ENCODE data around the gene KCNQ2.
A peak's percentile ranks its signal among the peaks of the same experiment; 100 is the strongest.

Gene KCNQ2

GRCh38 chr20:63361519-63362435 lies 110.7 kb downstream of the KCNQ2 start:
- Mint-ChIP-seq H3K4me1 (peaks cover 8% of the 10 kb centered on the region), H3K9me3 (no peaks in the 10 kb centered on the region), H3K4me3 (no peak overlapping the region), H3K27ac (no peak overlapping the region), H3K36me3 (no peaks in the 10 kb centered on the region)
- DNase-seq (ENCODE audit: low spot score in 2 of 2) = no peak
- ATAC-seq = peak; percentile 11

DNA sequence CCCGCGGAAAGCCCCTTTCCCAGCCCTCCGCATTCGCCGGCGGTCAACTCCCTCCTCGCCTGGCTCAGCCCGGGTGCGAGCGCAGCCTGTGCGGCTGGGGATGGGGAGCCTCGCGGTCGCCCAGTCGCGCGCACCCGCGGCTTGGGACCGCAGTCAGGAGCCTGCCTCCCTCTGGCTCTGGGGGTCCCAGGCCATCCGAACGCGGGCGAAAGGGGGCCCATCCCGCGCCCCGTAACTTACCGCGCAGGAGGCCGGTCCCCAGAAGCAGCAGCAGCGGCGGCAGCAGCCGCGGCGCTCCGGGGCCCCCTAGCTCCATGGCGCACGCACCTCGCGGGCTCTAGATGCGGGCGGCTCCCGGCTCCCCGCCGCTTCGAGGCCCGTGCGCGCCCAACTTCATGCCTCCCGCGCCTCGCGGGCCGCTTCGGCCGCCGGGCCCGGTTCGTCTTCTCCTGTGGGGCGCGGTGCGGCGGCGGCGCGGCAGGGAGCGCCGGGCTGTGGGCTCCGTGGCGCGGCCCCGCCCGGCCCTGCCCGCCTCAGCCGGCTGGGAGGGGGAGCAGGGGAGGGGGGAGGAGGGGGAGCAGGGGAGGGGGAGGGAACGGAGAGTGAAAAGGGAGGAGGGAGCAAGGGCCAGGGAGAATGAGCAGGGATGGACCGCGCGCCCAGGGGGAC lies 111.5 kb downstream of the KCNQ2 start, which contains the start of gene CHRNA4:
TSS of gene CHRNA4 (minus strand) at position 500 of the 669 bp plus-strand sequence. CDS start at position 316, 184 bp downstream.
- no peak for ATAC-seq
- no peak within 1 kb of the TSS for H3K27ac Mint-ChIP-seq
- no peaks in the 10 kb centered on the region for H3K36me3 Mint-ChIP-seq

DNA sequence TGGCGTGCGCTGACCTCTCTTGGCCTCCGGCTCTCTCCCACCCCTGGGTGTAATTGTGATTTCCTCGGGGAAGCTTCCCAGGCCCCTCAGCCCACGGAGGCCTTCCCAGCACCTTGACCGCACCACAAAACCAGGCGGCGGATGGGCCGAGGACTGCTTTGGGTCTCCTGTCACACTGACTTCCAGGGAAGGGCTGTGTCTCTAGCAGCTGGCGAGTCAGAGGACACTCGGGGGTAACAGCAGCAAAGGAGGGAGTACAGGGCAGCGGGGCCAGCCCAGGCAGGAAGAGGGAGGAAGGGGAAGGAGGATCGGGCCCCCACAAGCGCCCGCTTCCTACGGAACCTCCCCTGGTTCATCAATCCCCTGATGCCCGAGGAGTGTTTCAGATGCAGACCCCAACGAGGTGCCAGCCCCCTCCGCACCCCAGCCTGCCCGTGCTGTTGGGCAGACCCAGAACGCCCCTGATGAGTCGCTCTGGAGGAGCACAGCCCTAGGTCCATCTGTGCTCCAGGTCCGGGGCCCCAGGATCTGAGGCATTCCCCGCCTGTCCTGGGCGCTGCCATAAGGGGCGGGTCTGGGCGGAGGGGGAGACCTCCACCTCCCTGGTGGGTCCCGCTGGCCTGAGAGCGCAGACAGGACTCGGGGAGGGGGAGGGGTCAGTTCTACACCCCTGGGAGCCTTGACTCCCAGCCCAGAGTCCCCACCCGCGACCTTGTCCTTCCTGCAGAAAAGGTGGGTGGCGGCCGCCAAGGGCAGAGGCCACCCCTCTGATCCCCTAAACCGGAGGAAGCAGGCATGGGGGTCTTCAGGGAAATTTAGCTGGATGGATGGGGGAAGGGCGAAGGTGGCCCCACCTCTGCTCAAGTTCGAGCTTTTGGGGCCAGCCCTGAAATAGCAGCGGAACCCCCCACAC lies 112.3 kb downstream of the KCNQ2 start:
- ATAC-seq (no peak), DNase-seq (ENCODE audit: low spot score in 2 of 2) (no peak)
- Mint-ChIP-seq H3K4me1 (peaks cover 8% of the 10 kb centered on the region), H3K4me3 (no peak overlapping the region), H3K36me3 (no peaks in the 10 kb centered on the region), H3K9me3 (no peaks in the 10 kb centered on the region), H3K27ac (no peak overlapping the region)

More for the DNA sequence above, 111.5 kb downstream of the KCNQ2 start, which contains the start of gene CHRNA4:
- Mint-ChIP-seq H3K4me1 (peaks cover 8% of the 10 kb centered on the region), H3K9me3 (no peaks in the 10 kb centered on the region), H3K4me3 (no peak within 1 kb of the TSS)
- DNase-seq (ENCODE audit: low spot score in 2 of 2) = no peak

DNA sequence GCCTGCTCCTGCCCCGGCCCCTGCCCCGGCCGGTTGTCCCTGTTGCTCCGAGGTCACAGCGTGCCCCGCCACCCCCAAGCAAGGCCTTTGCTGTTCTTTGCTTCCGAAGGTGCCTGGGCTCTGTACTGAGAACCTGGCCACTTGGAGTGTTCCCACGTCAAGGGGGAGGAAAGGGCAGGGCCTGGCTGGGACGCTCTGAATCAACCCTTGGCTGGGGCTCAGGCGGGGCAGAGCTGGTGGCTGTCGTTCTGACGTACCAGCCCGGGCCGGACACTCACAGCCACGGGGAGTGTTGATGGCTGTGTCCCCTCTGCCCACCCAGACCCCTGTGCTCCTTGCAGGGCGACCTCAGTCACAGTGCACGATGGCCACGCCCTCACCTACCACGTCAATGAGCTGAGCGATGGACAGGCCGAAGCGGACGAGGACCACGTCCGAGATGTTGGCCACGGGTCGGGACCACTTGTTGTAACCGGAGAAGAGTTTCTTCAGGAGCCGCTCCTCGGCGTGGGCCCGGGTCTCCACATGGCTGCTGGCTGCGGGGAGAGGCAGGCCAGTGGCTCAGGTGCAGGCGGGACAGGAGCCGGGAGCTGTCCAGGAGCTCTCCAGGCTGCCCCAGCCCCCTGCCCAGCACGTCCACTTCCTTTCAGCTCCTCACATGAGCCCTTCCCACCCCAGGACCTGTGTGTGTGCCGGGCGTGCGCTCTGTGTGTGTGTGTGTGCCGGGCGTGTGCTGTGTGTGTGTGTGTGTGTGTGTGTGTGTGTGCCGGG lies 113.1 kb downstream of the KCNQ2 start:
- H3K4me1 Mint-ChIP-seq = peaks cover 8% of the 10 kb centered on the region
- no peak overlapping the region for H3K27ac Mint-ChIP-seq
- ATAC-seq (no peak), DNase-seq (ENCODE audit: low spot score in 2 of 2) (no peak)
- H3K36me3 Mint-ChIP-seq = no peaks in the 10 kb centered on the region
- no peaks in the 10 kb centered on the region for H3K9me3 Mint-ChIP-seq
- no peak overlapping the region for H3K4me3 Mint-ChIP-seq

- no peak overlapping the region for H3K4me3 Mint-ChIP-seq
- peaks cover 8% of the 10 kb centered on the region for H3K4me1 Mint-ChIP-seq
- H3K27ac Mint-ChIP-seq = no peak overlapping the region
- DNase-seq (ENCODE audit: low spot score in 2 of 2) (no peak), ATAC-seq (no peak)
- no peaks in the 10 kb centered on the region for H3K36me3 Mint-ChIP-seq
- H3K9me3 Mint-ChIP-seq = no peaks in the 10 kb centered on the region
These were observed 114.2 kb downstream of the KCNQ2 start for GRCh38 chr20:63357921-63358905.

DNA sequence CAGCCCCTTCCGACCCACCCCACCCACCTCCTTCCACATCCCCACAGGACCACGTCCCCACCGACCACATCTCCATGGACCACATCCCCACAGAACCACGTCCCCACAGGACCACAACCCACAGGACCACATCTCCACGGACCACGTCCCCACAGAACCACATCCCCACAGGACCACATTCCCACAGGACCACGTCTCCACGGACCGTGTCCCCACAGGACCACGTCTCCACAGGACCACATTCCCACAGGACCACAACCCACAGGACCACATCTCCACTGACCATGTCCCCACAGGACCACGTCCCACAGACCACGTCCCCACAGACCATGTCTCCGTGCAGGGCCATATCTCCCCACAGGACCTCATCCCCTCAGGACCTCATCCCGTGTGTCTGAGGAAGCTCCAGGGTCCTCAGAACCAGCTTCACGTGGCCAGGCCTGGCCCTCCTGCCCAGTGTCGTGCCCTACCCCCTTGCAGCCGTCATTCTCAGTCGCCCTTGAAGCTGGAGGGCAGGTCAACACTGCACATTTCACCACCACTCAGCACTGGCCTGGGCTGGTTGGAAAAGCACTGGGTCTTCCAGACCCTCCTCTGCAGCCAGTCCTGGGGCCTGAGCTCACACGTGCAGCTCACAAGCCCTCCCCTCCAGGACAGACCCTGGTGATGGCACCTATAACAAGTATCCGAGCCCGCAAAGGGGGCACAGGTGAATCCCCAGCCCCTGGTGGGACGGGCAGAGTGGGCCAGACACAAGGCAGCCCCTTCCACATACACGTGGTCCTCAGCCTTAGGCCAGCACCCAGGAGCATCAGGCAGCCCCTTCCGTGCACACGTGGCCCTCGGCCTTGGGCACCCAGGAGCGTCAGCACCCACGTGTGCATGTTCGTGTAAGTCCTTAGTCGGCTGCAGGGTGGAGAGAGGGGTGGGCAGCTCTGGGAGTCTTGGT lies 115.2 kb downstream of the KCNQ2 start:
- H3K9me3 Mint-ChIP-seq = no peaks in the 10 kb centered on the region
- ATAC-seq (no peak), DNase-seq (ENCODE audit: low spot score in 2 of 2) (no peak)
- no peak overlapping the region for H3K4me3 Mint-ChIP-seq
- H3K36me3 Mint-ChIP-seq = no peaks in the 10 kb centered on the region
- H3K27ac Mint-ChIP-seq = no peak overlapping the region
- peaks cover under 1% of the 10 kb centered on the region for H3K4me1 Mint-ChIP-seq

GRCh38 chr20:63356511-63356910 lies 115.9 kb downstream of the KCNQ2 start:
- Mint-ChIP-seq H3K27ac (no peak overlapping the region), H3K4me3 (no peak overlapping the region), H3K4me1 (no peaks in the 10 kb centered on the region), H3K9me3 (no peaks in the 10 kb centered on the region), H3K36me3 (no peaks in the 10 kb centered on the region)
- DNase-seq (ENCODE audit: low spot score in 2 of 2) (no peak), ATAC-seq (no peak)

GRCh38 chr20:63355781-63356295 lies 116.6 kb downstream of the KCNQ2 start:
- Mint-ChIP-seq H3K4me3 (no peak overlapping the region), H3K9me3 (no peaks in the 10 kb centered on the region), H3K4me1 (no peaks in the 10 kb centered on the region), H3K27ac (no peak overlapping the region), H3K36me3 (peaks cover 6% of the 10 kb centered on the region)
- DNase-seq (ENCODE audit: low spot score in 2 of 2) (no peak), ATAC-seq (no peak)

DNA sequence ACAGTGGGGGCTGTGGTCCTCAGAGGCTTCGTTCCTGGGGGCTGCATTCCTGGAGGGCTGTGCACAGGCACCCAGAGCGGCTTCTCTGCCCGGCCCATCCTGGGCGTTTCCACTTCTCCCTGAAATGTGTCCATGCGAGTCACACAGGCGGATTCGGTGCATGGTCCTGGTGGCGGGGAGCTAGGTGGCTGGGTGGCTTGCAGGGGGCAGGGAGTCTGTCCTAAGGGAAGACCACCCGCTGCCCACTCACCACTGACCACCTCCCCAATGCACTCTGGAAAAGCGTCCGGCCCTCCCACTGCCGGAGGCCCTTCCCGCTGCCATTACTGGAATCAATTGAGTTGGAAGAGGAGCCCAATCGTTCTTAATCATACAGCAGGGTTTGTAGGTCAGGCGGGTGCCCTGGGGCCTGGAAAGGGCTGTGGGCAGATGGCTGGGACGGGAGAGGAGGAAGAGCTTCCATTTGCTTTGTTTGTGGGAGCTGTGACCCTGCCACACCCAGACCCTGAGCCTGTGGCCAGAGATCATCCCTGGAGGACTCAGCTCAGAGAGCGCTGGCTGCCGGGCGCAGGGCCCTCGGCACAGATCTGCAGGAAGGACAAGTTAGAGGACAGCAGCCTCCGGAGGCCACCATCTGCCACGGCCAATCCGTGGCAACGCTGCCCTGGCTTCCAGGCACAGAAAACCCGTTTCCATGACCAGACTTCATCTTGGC lies 117.7 kb downstream of the KCNQ2 start:
- Mint-ChIP-seq H3K9me3 (peaks cover 4% of the 10 kb centered on the region), H3K36me3 (peaks cover 7% of the 10 kb centered on the region), H3K4me3 (no peak overlapping the region), H3K4me1 (no peaks in the 10 kb centered on the region), H3K27ac (no peak overlapping the region)
- DNase-seq (ENCODE audit: low spot score in 2 of 2) (no peak), ATAC-seq (no peak)

- DNase-seq (ENCODE audit: low spot score in 2 of 2) (no peak), ATAC-seq (no peak)
- Mint-ChIP-seq H3K4me1 (no peaks in the 10 kb centered on the region), H3K9me3 (peaks cover 4% of the 10 kb centered on the region), H3K4me3 (no peak overlapping the region), H3K36me3 (peaks cover 7% of the 10 kb centered on the region), H3K27ac (no peak overlapping the region)
These were observed 119.6 kb downstream of the KCNQ2 start for GRCh38 chr20:63352811-63353221.

GRCh38 chr20:63351811-63352591 lies 120.5 kb downstream of the KCNQ2 start:
- Mint-ChIP-seq H3K4me3 (no peak overlapping the region), H3K27ac (no peak overlapping the region), H3K36me3 (peaks cover 7% of the 10 kb centered on the region), H3K9me3 (peaks cover 4% of the 10 kb centered on the region), H3K4me1 (no peaks in the 10 kb centered on the region)
- ATAC-seq (no peak), DNase-seq (ENCODE audit: low spot score in 2 of 2) (no peak)
